Fibroblast of the aortic adventitia (primary cell): Measurements from ENCODE around the gene MIB2. TPM values are rescaled to one million over a fixed set of nuclear protein-coding genes. Genes with fewer than 3 reads are reported as not detected.

Source experiments
- DNase-seq: peaks from one replicate; pipeline ENCODE4 v3.0.0-alpha.2; 2010; ENCODE audit warnings: low read depth
- H3K4me3 ChIP-seq: 2 replicates; pipeline ENCODE4 v1.5.1; 2011; ENCODE audit warnings: low read depth, mild to moderate bottlenecking, control low read depth, low read length, moderate library complexity
- total RNA-seq: library from RNA; depleted of rRNA; stranded (reverse); fragments of >200 nt; gene quantifications from 2 replicates; pipeline ENCODE4 v1.2.3, GENCODE V29; 2012; ENCODE audit warnings: low replicate concordance
- TF ChIP-seq, protein P1 (sequence below): IDR thresholded peaks from 2 replicates; pipeline ENCODE4 v1.5.1; 2011; ENCODE audit warnings: mild to moderate bottlenecking, low read length, control low read depth, inconsistent platforms; ENCODE audit not compliant: insufficient read depth

Gene MIB2
- total RNA-seq, 1 donor, result 37.7 TPM

DNA sequence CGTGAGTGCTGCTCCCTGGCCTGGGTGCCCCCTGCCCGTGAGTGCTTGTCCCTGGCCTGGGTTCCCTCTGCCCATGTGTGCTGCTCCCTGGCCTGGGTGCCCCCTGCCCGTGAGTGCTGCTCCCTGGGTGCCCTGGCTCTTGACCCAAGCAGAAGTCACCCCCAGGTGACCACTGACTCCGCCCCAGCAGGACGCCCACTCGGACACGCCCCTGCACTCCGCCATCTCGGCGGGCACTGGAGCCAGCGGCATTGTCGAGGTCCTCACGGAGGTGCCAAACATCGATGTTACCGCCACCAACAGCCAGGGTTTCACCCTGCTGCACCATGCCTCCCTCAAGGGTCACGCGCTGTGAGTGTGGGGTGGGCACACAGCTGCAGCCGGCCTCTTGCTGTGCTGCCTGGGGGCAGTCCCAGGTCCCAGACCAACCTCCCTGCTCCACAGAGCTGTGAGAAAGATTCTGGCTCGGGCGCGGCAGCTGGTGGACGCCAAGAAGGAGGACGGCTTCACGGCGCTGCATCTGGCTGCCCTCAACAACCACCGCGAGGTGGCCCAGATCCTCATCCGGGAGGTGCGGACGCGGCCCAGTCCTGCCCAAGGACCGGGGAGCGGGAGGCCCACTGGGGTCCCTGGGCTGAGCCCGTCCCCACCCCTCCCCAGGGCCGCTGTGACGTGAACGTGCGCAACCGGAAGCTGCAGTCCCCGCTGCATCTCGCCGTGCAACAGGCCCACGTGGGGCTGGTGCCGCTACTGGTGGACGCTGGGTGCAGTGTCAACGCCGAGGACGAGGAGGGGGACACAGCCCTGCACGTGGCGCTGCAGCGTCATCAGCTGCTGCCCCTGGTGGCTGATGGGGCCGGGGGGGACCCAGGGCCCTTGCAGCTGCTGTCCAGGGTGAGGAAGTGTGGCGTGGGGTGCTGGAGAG is 12.8 kb downstream of the MIB2 start:
- no peak for DNase-seq
- H3K4me3 ChIP-seq, result no peak overlapping the region
- TF ChIP-seq, protein P1, sequence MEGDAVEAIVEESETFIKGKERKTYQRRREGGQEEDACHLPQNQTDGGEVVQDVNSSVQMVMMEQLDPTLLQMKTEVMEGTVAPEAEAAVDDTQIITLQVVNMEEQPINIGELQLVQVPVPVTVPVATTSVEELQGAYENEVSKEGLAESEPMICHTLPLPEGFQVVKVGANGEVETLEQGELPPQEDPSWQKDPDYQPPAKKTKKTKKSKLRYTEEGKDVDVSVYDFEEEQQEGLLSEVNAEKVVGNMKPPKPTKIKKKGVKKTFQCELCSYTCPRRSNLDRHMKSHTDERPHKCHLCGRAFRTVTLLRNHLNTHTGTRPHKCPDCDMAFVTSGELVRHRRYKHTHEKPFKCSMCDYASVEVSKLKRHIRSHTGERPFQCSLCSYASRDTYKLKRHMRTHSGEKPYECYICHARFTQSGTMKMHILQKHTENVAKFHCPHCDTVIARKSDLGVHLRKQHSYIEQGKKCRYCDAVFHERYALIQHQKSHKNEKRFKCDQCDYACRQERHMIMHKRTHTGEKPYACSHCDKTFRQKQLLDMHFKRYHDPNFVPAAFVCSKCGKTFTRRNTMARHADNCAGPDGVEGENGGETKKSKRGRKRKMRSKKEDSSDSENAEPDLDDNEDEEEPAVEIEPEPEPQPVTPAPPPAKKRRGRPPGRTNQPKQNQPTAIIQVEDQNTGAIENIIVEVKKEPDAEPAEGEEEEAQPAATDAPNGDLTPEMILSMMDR, result no peak

DNA sequence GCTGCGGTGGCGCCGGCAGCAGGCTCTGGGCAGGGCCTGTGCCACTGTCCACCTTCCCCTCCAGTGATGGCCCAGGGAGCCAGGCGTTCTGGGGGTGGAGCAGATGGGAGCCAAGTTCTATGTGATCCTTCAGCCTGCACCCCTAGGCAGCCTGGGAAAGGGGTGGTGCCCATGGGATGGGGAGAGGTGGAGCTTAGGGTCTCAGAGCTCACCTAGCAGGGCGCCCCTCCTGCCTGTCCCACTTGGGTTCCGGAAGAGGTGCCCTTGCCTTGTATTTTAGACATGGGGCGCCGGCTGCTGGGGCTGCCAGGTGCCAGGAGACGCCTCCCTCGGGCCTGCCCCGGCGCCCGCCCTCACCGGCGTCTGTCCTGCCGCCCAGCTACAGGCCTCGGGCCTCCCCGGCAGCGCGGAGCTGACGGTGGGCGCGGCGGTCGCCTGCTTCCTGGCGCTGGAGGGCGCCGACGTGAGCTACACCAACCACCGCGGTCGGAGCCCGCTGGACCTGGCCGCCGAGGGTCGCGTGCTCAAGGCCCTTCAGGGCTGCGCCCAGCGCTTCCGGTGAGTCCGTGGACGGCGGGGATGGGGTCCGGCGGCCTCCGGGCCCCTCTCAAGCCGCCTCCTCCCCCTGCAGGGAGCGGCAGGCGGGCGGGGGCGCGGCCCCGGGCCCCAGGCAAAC is 13.6 kb downstream of the MIB2 start:
- DNase-seq, result no peak
- no peak overlapping the region for H3K4me3 ChIP-seq
- TF ChIP-seq, protein P1, result no peak

DNA sequence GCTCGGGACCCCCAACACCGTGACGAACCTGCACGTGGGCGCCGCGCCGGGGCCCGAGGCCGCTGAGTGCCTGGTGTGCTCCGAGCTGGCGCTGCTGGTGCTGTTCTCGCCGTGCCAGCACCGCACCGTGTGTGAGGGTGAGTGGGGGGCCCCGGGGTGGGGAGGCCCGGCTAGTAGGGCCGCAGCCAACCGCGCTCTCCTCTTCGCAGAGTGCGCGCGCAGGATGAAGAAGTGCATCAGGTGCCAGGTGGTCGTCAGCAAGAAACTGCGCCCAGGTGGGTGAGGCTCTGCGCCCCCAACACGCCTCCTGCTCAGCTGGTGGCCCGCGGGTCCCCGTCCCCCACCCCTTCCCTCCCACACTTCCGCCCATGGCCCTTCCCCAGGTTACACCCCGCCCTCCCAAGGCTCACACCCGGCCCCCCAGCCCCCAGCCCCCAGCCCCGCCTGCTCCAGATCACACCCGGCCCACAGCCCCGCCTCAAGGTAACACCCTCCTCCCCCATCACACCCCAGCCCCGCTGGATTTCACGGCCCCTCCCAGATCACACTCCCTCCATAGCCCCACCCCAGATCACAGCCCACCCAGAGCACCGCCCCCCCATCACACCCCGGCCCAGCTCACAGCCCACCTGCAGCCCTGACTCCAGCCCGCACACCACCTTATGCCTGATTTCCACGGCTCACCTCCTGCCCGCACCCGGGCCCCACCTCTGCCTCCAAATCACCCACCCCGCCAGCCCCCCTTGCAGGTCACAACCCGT is 14.3 kb downstream of the MIB2 start:
- H3K4me3 ChIP-seq, result no peak overlapping the region

DNA sequence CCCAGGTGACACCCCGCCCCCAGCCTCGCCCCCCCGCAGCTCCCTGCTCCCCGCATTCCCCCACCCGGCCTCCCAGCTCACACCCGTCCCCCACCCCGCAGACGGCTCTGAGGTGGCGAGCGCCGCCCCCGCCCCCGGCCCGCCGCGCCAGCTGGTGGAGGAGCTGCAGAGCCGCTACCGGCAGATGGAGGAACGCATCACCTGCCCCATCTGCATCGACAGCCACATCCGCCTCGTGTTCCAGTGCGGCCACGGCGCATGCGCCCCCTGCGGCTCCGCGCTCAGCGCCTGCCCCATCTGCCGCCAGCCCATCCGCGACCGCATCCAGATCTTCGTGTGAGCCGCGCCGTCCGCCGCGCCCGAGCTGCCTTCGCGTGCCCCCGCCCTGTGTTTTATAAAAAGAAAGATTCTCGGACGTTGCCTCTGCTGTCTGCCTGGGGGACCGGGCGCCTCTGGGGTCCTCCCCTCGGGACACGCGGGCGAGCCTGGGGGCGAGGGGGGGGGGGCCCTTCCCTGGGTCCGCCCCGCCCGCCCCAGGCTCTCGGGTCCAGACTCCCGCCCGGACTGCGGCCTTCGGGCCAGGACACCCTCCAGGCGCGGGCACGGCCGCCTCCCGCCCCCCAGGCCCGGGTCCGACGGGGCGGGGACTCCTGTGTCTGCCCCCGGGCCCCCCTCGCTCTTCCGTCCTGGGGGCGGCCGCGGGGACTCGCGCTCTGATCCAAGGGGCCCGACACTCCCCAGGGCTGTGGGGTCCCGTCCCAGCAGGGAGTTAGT is 15.1 kb downstream of the MIB2 start:
- no peak overlapping the region for H3K4me3 ChIP-seq
- TF ChIP-seq, protein P1, result no peak
- peak; percentile 25 for DNase-seq

More for the DNA sequence above, 14.3 kb downstream of the MIB2 start:
- TF ChIP-seq, protein P1, result no peak
- no peak for DNase-seq

DNA sequence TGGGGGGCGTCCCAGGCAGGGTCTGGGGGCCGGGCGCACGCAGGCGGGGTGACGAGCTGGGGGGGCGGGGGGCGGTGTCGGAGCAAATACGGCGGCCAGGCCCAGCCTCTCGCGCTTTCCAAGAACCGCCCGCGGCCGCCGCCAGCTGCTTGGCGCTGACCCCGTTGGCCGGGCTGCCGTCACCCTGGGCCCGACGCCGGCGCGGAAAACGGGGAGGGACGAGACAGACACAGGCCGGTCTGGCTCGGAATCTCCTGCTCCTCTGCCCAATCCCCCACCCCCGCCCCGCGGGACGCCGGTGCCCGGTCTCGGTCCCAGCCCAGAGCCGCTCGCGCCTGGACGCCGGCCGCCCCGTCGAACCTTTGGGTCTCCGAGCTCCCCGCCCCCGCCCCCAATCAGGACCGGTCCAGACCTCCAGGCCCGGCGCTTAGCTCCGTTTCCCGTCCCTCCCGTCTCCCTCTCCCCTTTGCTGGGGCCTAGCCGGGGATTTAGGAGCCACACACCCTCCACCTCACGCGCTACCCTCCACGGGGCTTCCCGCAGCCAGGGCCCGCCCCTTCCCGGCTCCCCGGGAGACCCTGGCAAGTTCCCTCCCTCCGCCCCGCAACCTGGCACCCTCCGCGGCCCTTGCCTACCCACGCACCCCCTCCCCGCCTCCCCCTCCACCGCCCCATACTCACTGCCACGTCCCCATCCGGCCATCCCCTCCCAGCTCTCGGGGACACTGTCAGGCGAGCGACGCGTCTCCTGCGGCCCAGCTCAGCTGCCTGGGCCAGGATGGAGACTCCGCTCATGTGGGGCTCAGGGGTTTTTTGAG is 15.9 kb downstream of the MIB2 start:
- H3K4me3 ChIP-seq, result no peak overlapping the region
- DNase-seq, result peak; percentile 43
- TF ChIP-seq, protein P1, result no peak
